Testis (tissue), 2 donors: ENCODE results near the gene KCNJ10.

Source experiments
- POLR2A ChIP-seq: fragments of 450-650 bp; IDR thresholded peaks from one replicate; pipeline ENCODE4 v1.6.1; 2017; ENCODE audit warnings: antibody characterized with exemption, mild to moderate bottlenecking, moderate library complexity
- TF ChIP-seq, protein P1 (sequence below), 3 experiments: fragments of 450-650 bp in 2 of 3; fragments of 200-600 bp in 1 of 3; sonication (generic) in 1 of 3; IDR thresholded peaks; one replicate each; pipeline ENCODE4 v1.5.1; 2016 to 2019; ENCODE audit warnings: antibody characterized with exemption in 3 of 3, mild to moderate bottlenecking in 2 of 3, moderate library complexity in 1 of 3

GRCh38 chr1:160080381-160081100 is 10.6 kb upstream of the KCNJ10 start:
- TF ChIP-seq POLR2A: no peak
- TF ChIP-seq, protein P1, sequence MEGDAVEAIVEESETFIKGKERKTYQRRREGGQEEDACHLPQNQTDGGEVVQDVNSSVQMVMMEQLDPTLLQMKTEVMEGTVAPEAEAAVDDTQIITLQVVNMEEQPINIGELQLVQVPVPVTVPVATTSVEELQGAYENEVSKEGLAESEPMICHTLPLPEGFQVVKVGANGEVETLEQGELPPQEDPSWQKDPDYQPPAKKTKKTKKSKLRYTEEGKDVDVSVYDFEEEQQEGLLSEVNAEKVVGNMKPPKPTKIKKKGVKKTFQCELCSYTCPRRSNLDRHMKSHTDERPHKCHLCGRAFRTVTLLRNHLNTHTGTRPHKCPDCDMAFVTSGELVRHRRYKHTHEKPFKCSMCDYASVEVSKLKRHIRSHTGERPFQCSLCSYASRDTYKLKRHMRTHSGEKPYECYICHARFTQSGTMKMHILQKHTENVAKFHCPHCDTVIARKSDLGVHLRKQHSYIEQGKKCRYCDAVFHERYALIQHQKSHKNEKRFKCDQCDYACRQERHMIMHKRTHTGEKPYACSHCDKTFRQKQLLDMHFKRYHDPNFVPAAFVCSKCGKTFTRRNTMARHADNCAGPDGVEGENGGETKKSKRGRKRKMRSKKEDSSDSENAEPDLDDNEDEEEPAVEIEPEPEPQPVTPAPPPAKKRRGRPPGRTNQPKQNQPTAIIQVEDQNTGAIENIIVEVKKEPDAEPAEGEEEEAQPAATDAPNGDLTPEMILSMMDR (IDR thresholded peaks at IDR 0.05): no peak
